OCI-LY1 (cell line): ENCODE measurements around the gene OR51F2.

Experiments used
- H2AFZ ChIP-seq: fragments of 200-600 bp; sonication (generic), shearing (Covaris generic); 2 replicates; pipeline ENCODE4 v1.6.0; 2014; ENCODE audit warnings: antibody characterized with exemption, mild to moderate bottlenecking, low read length
- H3F3A ChIP-seq: fragments of 200-600 bp; sonication (generic), shearing (Covaris generic); 2 replicates; pipeline ENCODE4 v1.6.0; 2014; ENCODE audit warnings: mild to moderate bottlenecking, antibody characterized with exemption, low read length, moderate library complexity; ENCODE audit not compliant: insufficient read depth
- H3K27ac ChIP-seq: fragments of 200-600 bp; sonication (generic); 2 replicates; pipeline ENCODE4 v1.5.1; 2014; ENCODE audit warnings: low read length, mixed run types, mild to moderate bottlenecking, low read depth; ENCODE audit not compliant: poor library complexity, severe bottlenecking
- H3K27me3 ChIP-seq: fragments of 200-600 bp; sonication (generic); 2 replicates; pipeline ENCODE4 v1.6.0; 2014; ENCODE audit warnings: antibody characterized with exemption, mild to moderate bottlenecking, low read length, moderate library complexity; ENCODE audit not compliant: insufficient read depth
- H3K36me3 ChIP-seq: fragments of 200-600 bp; sonication (generic); 2 replicates; pipeline ENCODE4 v1.6.1; 2014; ENCODE audit warnings: mild to moderate bottlenecking, antibody characterized with exemption, low read length, moderate library complexity, mixed read lengths; ENCODE audit not compliant: insufficient read depth
- H3K4me1 ChIP-seq: fragments of 200-600 bp; sonication (generic); 2 replicates; pipeline ENCODE4 v1.5.1; 2014; ENCODE audit warnings: mild to moderate bottlenecking, low read length, moderate library complexity; ENCODE audit not compliant: insufficient read depth, severe bottlenecking
- H3K4me2 ChIP-seq: fragments of 200-600 bp; sonication (generic), shearing (Covaris generic); 2 replicates; pipeline ENCODE4 v1.6.1; 2014; ENCODE audit warnings: low read length
- H3K4me3 ChIP-seq: fragments of 200-600 bp; sonication (generic); 2 replicates; pipeline ENCODE4 v1.5.1; 2014; ENCODE audit warnings: low read length, low read depth, mild to moderate bottlenecking, mixed read lengths; ENCODE audit not compliant: poor library complexity, severe bottlenecking
- H3K79me2 ChIP-seq: fragments of 200-600 bp; shearing (Covaris generic); 2 replicates; pipeline ENCODE4 v1.6.1; 2016; ENCODE audit warnings: mixed run types, low read length, mixed read lengths; ENCODE audit not compliant: insufficient read depth
- H3K9ac ChIP-seq: fragments of 200-600 bp; sonication (generic), shearing (Covaris generic); 2 replicates; pipeline ENCODE4 v1.6.1; 2014; ENCODE audit warnings: mild to moderate bottlenecking, low read length, mixed read lengths
- H3K9me2 ChIP-seq: fragments of 200-600 bp; sonication (generic), shearing (Covaris generic); 2 replicates; pipeline ENCODE4 v1.6.1; 2014; ENCODE audit warnings: low read depth, mild to moderate bottlenecking, low read length, mixed read lengths
- H3K9me3 ChIP-seq: fragments of 200-600 bp; shearing (Covaris generic); 2 replicates; pipeline ENCODE4 v1.6.1; 2014; ENCODE audit warnings: low read length, mixed read lengths
- H4K20me1 ChIP-seq: fragments of 200-600 bp; sonication (generic), shearing (Covaris generic); 2 replicates; pipeline ENCODE4 v1.6.0; 2016; ENCODE audit warnings: mild to moderate bottlenecking, low read length; ENCODE audit not compliant: insufficient read depth
- EZH2 ChIP-seq: fragments of 200-600 bp; sonication (generic), shearing (Covaris generic); IDR thresholded peaks from 2 replicates; pipeline ENCODE4 v1.8.0; 2017; ENCODE audit warnings: borderline replicate concordance, mixed run types, mild to moderate bottlenecking, antibody characterized with exemption, low read length, moderate library complexity, mixed read lengths
- TF ChIP-seq, protein P1 (sequence below): fragments of 200-600 bp; sonication (generic), shearing (Covaris generic); IDR thresholded peaks from 2 replicates; pipeline ENCODE4 v1.5.1; 2017; ENCODE audit warnings: mild to moderate bottlenecking, antibody characterized with exemption, low read length, moderate library complexity, mixed read lengths

OR51F2 gene

DNA sequence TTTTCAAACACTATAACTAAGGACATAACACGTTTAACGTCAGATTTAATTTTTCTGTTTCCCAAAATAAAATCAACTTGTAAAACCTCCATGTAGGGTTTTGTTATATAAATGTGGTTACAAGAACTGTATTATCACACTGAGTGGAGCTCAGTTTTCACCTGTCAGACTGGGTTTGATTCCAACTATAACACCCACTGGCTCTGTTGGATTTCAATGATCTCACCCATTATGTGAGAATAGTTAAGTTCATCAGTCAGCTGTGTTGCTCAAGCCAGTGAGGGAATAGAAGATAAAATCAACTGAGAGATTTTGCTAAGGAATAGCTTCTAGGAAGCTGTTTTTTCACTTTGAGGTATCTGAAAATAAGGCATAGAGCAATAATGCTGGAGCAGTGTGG, 11.9 kb upstream of the OR51F2 start:
- no peak overlapping the region for H3K4me2 ChIP-seq
- TF ChIP-seq EZH2 = no peak
- TF ChIP-seq, protein P1, sequence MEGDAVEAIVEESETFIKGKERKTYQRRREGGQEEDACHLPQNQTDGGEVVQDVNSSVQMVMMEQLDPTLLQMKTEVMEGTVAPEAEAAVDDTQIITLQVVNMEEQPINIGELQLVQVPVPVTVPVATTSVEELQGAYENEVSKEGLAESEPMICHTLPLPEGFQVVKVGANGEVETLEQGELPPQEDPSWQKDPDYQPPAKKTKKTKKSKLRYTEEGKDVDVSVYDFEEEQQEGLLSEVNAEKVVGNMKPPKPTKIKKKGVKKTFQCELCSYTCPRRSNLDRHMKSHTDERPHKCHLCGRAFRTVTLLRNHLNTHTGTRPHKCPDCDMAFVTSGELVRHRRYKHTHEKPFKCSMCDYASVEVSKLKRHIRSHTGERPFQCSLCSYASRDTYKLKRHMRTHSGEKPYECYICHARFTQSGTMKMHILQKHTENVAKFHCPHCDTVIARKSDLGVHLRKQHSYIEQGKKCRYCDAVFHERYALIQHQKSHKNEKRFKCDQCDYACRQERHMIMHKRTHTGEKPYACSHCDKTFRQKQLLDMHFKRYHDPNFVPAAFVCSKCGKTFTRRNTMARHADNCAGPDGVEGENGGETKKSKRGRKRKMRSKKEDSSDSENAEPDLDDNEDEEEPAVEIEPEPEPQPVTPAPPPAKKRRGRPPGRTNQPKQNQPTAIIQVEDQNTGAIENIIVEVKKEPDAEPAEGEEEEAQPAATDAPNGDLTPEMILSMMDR = no peak
- no peaks in the 10 kb centered on the region for H3K9me2 ChIP-seq
- no peaks in the 10 kb centered on the region for H3K9me3 ChIP-seq
- H3K27ac ChIP-seq = no peak overlapping the region
- no peaks in the 10 kb centered on the region for H3K79me2 ChIP-seq
- H3F3A ChIP-seq = no peaks in the 10 kb centered on the region
- no peak overlapping the region for H3K4me3 ChIP-seq
- H3K4me1 ChIP-seq = no peaks in the 10 kb centered on the region
- no peak overlapping the region for H2AFZ ChIP-seq
- no peaks in the 10 kb centered on the region for H3K36me3 ChIP-seq
- H3K9ac ChIP-seq = no peak overlapping the region
- H3K27me3 ChIP-seq = no peaks in the 10 kb centered on the region
- no peaks in the 10 kb centered on the region for H4K20me1 ChIP-seq

DNA sequence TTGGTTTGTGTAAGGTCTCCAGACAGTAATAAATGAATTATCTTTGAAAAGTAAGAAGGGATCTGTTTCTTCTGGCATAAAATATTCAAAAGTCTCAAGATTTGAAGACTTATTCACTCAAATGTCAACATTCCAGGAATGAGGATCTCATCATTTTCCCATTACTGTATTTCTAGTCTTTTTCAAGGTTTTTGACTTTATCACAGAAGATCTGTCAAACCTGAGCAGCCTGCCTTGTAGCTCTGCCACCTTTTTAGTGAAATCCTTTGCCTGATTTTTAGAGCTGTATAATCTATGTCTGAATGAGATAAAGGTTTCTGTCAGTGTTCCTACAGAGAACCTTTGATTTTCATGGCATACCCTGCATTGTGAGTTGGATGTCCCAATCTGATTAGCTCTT, 4.0 kb downstream of the OR51F2 start:
- H3K4me3 ChIP-seq = no peak overlapping the region
- H3K36me3 ChIP-seq = no peaks in the 10 kb centered on the region
- H3K9ac ChIP-seq = no peak overlapping the region
- no peaks in the 10 kb centered on the region for H3K4me1 ChIP-seq
- no peaks in the 10 kb centered on the region for H3K79me2 ChIP-seq
- no peak overlapping the region for H3K4me2 ChIP-seq
- H3K9me3 ChIP-seq = no peaks in the 10 kb centered on the region
- H3K9me2 ChIP-seq = no peaks in the 10 kb centered on the region
- H3K27me3 ChIP-seq = no peaks in the 10 kb centered on the region
- TF ChIP-seq EZH2 = no peak
- TF ChIP-seq, protein P1 = no peak
- H4K20me1 ChIP-seq = no peaks in the 10 kb centered on the region
- H3K27ac ChIP-seq = no peak overlapping the region
- H2AFZ ChIP-seq = no peak overlapping the region
- H3F3A ChIP-seq = no peaks in the 10 kb centered on the region

DNA sequence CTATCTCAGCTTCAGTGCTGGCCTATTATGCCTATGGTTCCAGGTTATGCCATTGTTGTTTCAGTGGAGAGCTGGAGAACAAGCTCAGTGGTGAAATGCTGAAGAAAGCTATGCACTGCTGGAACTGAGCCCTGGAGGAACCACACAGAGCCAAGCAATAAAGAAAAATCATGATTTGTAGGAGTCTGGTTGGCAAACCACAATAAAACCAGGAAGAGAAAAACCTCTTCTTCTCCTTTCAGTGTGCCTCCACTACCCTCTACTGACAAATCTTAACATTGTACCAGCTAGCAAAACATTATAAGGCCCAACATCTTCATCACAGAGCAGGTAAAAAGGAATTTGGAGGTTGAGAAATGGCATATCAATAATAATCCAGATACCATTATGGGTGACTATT, 5.3 kb downstream of the OR51F2 start:
- no peak overlapping the region for H3K4me2 ChIP-seq
- no peaks in the 10 kb centered on the region for H3K9me2 ChIP-seq
- H3K9me3 ChIP-seq = no peaks in the 10 kb centered on the region
- no peaks in the 10 kb centered on the region for H3K4me1 ChIP-seq
- no peak overlapping the region for H2AFZ ChIP-seq
- no peaks in the 10 kb centered on the region for H3K36me3 ChIP-seq
- H4K20me1 ChIP-seq = no peaks in the 10 kb centered on the region
- H3K27ac ChIP-seq = no peak overlapping the region
- H3K9ac ChIP-seq = no peak overlapping the region
- TF ChIP-seq, protein P1 = no peak; the same call in 1 of the 2 replicates
- TF ChIP-seq EZH2 = no peak
- no peak overlapping the region for H3K4me3 ChIP-seq
- H3K27me3 ChIP-seq = no peaks in the 10 kb centered on the region
- no peaks in the 10 kb centered on the region for H3K79me2 ChIP-seq
- no peaks in the 10 kb centered on the region for H3F3A ChIP-seq
